ENCODE results near the gene TMEM245. TPM values are rescaled to one million over a fixed set of nuclear protein-coding genes. Genes with fewer than 3 reads are reported as not detected.

The TMEM245 gene
- total RNA-seq, 1 donor from 2014 or later: 57.1 TPM

DNA sequence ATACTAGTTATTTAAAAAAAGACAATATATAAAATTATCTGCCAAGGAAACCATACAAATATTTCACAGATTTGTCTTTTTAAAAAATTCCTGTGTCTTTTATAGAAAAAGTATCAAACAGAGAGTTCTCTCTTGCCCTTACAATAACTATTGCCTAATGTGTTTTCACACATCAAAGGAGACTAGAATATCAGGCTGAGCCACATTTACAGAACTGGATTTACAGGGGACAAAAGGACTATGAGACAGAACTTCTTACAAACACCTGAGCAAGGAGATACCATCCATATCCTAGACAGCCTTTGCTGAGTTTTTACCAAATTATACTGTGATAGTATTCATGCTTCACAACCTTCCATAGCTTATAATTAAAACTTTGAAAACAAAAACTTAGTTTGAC, 34.2 kb downstream of the TMEM245 start:
- TF ChIP-seq, protein P1, sequence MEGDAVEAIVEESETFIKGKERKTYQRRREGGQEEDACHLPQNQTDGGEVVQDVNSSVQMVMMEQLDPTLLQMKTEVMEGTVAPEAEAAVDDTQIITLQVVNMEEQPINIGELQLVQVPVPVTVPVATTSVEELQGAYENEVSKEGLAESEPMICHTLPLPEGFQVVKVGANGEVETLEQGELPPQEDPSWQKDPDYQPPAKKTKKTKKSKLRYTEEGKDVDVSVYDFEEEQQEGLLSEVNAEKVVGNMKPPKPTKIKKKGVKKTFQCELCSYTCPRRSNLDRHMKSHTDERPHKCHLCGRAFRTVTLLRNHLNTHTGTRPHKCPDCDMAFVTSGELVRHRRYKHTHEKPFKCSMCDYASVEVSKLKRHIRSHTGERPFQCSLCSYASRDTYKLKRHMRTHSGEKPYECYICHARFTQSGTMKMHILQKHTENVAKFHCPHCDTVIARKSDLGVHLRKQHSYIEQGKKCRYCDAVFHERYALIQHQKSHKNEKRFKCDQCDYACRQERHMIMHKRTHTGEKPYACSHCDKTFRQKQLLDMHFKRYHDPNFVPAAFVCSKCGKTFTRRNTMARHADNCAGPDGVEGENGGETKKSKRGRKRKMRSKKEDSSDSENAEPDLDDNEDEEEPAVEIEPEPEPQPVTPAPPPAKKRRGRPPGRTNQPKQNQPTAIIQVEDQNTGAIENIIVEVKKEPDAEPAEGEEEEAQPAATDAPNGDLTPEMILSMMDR (conservative IDR thresholded peaks at IDR 0.05; ENCODE audit: low read depth, low read length): no peak
- no peak overlapping the region for H3K4me3 ChIP-seq (ENCODE audit: low read depth, low read length)
- no peak for DNase-seq (ENCODE audit: low read depth)

DNA sequence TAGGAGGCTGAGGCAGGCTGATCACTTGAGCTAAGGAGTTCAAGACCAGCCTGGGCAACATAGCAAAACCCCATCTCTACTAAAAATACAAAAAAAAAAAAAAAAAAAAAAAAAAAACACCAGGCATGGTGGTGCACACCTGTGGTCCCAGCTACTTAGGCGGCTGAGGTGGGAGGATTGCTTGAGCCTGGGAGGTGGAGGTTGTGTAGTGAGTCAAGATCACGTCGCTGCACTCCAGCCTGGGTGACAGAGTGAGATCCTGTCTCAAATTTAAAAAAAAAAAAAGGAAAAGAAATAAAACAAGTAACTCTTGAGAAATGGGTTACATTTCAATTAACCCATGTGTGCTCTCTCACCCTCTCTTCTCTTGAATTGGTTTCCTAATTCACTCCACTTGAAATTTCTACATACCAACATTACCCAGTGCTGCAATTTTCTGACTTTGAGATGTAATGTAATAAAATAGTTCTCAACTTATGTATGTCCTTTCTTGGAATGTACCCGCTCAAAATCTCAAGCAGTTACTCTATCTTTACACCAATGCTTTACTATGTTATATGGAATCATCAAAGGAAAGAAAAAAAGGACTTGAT, 35.8 kb downstream of the TMEM245 start:
- TF ChIP-seq, protein P1 (conservative IDR thresholded peaks at IDR 0.05; ENCODE audit: low read depth, low read length): no peak
- H3K4me3 ChIP-seq (ENCODE audit: low read depth, low read length): no peak overlapping the region
- no peak for DNase-seq (ENCODE audit: low read depth)

DNA sequence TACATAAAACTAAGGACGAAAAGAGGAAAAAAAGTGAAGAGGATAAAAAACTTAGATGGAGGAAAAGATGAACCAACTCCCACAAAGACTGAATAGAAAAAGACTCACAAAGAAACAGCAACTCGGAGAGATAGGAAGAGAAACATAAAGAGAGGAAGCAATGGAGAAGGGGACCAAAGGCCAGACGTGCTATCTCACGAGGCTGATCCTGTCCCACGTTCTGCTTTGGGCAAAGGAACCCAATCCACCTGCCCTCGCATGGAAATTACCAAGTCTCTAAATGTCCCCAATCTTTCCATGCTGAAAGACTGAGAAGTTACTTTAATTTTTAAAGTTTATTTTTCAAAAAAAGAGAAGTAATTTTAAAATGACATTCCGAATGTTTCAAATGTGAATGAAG, 36.6 kb downstream of the TMEM245 start:
- H3K4me3 ChIP-seq (ENCODE audit: low read depth, low read length): no peak overlapping the region
- DNase-seq (ENCODE audit: low read depth): no peak
- TF ChIP-seq, protein P1 (conservative IDR thresholded peaks at IDR 0.05; ENCODE audit: low read depth, low read length): no peak

DNA sequence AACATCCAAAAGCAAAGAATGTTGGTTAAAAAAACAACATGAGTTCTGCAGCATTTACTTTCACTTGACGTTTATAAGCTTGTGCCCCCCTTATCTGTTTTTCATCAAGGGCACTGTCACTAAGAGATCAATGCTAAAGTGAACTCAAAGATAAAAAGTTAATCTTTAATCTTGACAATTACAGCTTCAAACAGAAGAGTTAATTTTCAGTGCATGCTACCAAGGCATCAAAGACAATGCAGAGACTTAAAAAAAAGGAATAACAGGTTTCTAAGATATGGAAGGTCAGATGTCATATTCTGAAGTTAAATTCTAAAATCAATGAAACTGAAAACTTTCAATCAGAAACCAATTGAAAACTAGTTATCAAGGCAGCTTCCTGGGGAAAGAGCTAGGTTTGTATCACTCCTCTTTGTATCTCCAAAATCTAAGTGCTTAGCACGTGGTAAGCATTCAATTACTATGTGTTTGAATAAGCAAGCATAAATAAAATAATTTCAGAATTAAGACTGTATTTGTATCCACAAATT, 37.6 kb downstream of the TMEM245 start:
- TF ChIP-seq, protein P1 (conservative IDR thresholded peaks at IDR 0.05; ENCODE audit: low read depth, low read length): no peak
- no peak for DNase-seq (ENCODE audit: low read depth)
- H3K4me3 ChIP-seq (ENCODE audit: low read depth, low read length): no peak overlapping the region

DNA sequence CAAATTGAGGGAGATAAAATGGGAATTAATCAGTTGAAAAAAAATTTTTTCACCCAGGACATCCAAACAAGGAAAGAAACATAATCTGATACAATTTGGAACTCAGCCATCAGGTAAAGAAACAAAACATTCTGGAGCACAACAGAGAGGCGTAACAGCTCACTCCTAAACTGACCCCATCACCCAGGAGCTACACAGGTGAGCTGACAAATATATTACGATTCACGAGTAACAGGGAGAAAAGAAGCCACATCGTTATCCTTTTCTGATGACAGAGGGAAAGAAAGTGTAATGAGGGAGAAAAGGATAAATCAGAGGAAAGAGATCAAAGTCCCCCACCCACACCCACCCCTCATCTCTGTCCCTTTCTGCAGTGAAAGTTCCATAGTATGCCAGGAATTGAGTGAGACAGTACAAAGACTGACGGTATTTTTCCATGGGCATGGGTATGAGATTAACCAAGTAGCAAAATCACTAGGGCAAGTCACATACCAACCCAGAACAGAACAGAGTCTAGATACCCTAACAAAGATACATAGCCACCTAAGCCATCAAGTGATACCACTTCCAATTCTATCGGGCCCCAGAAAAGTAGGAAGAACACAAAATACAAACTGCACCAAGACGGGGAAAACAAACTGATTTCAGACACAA, 45.4 kb downstream of the TMEM245 start:
- DNase-seq (ENCODE audit: low read depth): no peak
- H3K4me3 ChIP-seq (ENCODE audit: low read depth, low read length): no peak overlapping the region
- TF ChIP-seq, protein P1 (conservative IDR thresholded peaks at IDR 0.05; ENCODE audit: low read depth, low read length): no peak

DNA sequence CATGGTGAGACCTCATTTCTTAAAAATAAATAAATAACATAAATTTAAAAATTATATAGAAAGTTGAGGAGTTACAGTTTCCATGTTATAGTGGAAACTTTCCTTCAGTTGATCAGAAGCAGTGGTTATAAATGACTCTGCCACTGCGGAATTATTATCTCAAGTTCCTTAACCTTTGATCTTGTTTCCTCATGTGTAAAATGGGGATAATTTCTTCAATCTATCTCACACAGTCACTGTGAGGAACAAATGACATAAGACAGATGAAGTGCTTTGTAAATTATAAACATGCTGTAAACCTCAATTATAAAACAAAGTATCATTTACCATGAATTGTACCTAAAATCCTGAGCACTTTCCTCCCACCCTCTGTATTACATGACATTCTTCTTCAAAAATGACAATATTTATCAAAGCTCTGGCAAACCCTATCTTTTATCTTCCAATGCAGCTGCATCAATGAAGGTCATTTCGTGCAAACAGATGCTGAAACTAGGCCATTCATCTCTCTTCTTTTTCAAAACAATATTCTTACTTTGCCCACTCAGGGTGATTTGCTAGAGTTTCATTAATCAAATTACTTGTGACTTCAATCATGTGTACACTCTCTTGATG, 46.8 kb downstream of the TMEM245 start:
- H3K4me3 ChIP-seq (ENCODE audit: low read depth, low read length): no peak overlapping the region
- DNase-seq (ENCODE audit: low read depth): no peak
- TF ChIP-seq, protein P1 (conservative IDR thresholded peaks at IDR 0.05; ENCODE audit: low read depth, low read length): no peak
